Left renal cortex interstitium (tissue), 4 donors: ENCODE data around the gene NOTUM. TPM values are rescaled to one million over a fixed set of nuclear protein-coding genes. Genes with fewer than 3 reads are reported as not detected.

Experiments
- DNase-seq, 4 donors: peaks; one replicate each; pipeline ENCODE4 v3.0.0-alpha.2; 2013; ENCODE audit warnings: low read depth in 4 of 4, low spot score in 2 of 4, missing footprints in 1 of 4
- polyA plus RNA-seq, 4 donors: library from polyadenylated mRNA; unstranded; fragments of 120-200 nt; gene quantifications; one replicate each; pipeline ENCODE4 v1.2.1, GENCODE V29; 2013; ENCODE audit not compliant: insufficient read length in 4 of 4

Gene NOTUM
- polyA plus RNA-seq, 4 donors: 2.1 to 3.2 (median 2.8) TPM

DNA sequence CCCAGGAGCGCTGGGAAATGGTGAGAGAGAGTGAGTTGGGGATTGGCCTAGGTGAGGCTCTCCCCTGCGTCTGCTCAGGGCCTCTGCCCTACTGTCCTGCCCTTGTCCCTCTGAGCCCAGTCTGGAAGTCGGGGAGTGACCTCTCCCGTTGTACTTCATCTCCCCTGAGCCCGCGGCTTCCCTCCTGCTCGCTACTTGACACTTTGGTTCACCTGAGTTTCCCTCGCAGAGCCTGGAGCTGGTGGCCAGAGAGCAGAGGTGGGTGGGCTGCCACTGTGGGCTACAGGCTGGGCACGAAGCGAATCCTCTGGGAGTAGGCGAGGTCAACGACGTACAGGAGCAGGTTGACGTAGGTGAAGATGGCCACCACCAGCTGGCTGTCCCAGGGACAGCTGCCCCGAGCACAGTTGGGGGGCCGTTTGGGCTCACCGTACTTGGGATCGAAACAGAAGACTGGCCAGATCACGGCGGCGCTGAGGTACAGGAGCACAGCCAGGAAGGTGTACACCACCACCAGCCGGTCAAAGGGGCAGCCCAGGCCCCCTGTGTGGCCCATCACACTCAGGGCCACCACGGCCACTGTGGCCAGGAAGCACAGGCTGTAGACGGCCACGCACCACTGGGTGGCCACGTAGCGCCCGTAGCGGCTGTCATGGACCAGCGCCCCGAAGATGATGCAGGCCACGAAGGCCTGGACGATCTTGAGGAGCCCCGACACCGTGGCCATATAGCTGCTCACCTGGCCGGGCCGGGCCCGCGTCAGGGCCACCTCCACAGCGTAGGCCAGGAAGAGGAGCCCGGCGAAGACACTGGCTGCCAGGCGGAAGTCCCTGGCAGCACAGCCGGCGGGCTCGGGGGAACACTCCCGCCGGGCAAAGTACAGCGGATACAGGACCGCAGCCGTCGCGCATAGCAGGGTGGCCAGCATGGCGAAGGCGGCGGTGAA lies 20.2 kb downstream of the NOTUM start:
- DNase-seq: no peak

GRCh38 chr17:81939881-81940385 lies 21.1 kb downstream of the NOTUM start:
- no peak for DNase-seq

GRCh38 chr17:81939218-81939617 lies 21.8 kb downstream of the NOTUM start:
- DNase-seq: no peak

DNA sequence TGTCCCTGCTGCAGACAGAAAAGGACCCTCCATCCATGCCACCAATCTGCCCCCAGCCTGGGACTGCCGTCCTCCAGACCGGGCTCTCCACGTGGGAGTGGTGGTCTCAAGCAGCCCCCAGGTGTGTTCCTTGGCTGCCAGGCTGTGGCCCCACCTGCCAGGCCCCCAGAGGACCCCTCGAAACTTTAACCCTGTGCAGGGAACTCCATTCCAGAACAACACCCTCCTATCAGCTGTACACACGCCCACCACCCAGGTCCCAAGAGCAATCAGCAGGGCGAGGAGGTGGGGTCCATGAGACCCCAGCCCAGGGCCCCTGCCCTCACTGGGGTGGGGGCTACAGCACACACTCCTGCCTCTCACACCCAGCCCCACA lies 25.3 kb downstream of the NOTUM start:
- DNase-seq: no peak

- no peak for DNase-seq
Observed at GRCh38 chr17:81934850-81935708, 25.9 kb downstream of the NOTUM start.

GRCh38 chr17:81934098-81934757 lies 26.8 kb downstream of the NOTUM start:
- no peak for DNase-seq

- DNase-seq: no peak
Observed at GRCh38 chr17:81933178-81933699, 27.7 kb downstream of the NOTUM start.

GRCh38 chr17:81932333-81932983 lies 28.5 kb downstream of the NOTUM start:
- no peak for DNase-seq

GRCh38 chr17:81931557-81932332 lies 29.2 kb downstream of the NOTUM start:
- no peak for DNase-seq

- DNase-seq: no peak
Observed at GRCh38 chr17:81931189-81931556, 29.8 kb downstream of the NOTUM start.

- DNase-seq: no peak
Observed at GRCh38 chr17:81930142-81931125, 30.6 kb downstream of the NOTUM start.

- DNase-seq: no peak
Observed at GRCh38 chr17:81929253-81930141, 31.5 kb downstream of the NOTUM start.

- DNase-seq: no peak
Observed at GRCh38 chr17:81928544-81929252, 32.3 kb downstream of the NOTUM start.

DNA sequence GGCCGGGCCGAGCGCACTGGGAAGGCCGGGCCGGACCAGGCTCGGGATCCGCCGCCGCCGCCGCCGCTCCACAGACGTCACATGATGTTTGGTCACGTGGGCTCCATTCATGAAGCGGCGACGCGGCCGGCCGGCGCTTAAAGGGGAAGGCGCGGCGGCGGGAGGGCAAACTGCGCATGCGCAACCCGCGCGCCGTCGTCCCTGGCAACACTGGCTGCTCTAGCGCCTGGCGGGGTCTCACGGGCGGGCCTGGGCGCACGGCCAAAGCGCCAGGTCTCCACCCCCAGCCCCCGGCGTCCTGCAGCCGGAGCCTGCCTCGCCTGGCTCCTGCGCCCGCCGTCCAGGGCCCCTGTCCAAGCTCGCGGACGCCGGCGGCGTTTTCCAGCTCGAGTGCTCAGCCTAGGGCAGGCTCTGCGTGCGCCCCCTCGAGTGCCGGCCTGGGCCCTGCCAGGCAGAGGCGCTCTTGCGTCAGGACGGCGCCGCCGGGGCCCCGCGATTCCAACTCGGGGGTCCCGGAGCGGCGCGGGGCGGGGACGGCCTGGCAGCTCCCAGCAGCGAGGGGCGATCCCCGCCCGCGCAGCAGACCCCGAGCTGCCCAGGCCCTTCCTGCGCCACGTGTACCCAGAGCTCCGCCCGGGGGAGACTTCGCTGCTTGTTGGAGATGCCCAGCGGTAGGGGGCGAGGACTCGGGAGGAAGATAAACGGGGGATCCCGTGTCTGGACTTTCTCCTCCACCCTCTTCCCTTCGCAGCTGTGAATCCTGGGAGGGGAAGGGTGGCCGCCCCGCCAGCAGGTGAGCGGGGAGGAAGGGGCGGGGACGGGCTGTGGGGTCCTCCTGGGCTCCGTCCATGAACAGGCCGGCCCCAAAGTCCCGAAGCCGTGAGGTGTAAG lies 33.1 kb downstream of the NOTUM start, which contains the start of gene MAFG:
MAFG (minus strand) TSS at position 83 of the 891 bp plus-strand sequence. CDS start 4,550 bp downstream, outside the sequence.
- DNase-seq: peak; percentile 71 to 93 (median 90)

GRCh38 chr17:81927152-81927652 lies 33.8 kb downstream of the NOTUM start:
- no peak for DNase-seq
